ENCODE data around the gene TP53I13.
"Not testable (repeated sequence)": the region's sequence is repeated elsewhere in the genome, so short reads cannot be mapped to it uniquely, and the experiment has no call there.

Gene TP53I13

GRCh38 chr17:29568331-29569244, at the start of gene TP53I13:
TSS of gene TP53I13 (plus strand) at chr17:29568701. CDS start at chr17:29568759, 58 bp downstream.
- Mint-ChIP-seq H3K4me3 (peak within 1 kb of the TSS; percentile 97), H3K4me1 (peaks cover 50% of the 10 kb centered on the region), H3K9me3 (no peaks in the 10 kb centered on the region), H3K27ac (peak within 1 kb of the TSS; percentile 92), H3K36me3 (peaks cover 25% of the 10 kb centered on the region)
- DNase-seq (ENCODE audit: low spot score in 2 of 2) = peak; percentile 71 to 91
- peak; percentile 61 for ATAC-seq

GRCh38 chr17:29524692-29525091, 43.8 kb upstream of the TP53I13 start:
- Mint-ChIP-seq H3K9me3 (no peaks in the 10 kb centered on the region), H3K4me3 (no peak overlapping the region), H3K27ac (peak overlapping the region; percentile 43), H3K4me1 (no peaks in the 10 kb centered on the region), H3K36me3 (peaks cover 86% of the 10 kb centered on the region)
- ATAC-seq (no peak), DNase-seq (ENCODE audit: low spot score in 2 of 2) (no peak)

GRCh38 chr17:29526322-29526721, 42.2 kb upstream of the TP53I13 start:
- H3K36me3 Mint-ChIP-seq = peaks cover 86% of the 10 kb centered on the region
- no peak overlapping the region for H3K4me3 Mint-ChIP-seq
- DNase-seq (ENCODE audit: low spot score in 2 of 2) (no peak), ATAC-seq (no peak)
- H3K9me3 Mint-ChIP-seq = no peaks in the 10 kb centered on the region
- no peak overlapping the region for H3K27ac Mint-ChIP-seq
- no peaks in the 10 kb centered on the region for H3K4me1 Mint-ChIP-seq

GRCh38 chr17:29533976-29534375, 34.5 kb upstream of the TP53I13 start:
- ATAC-seq = no peak
- DNase-seq (ENCODE audit: low spot score in 2 of 2) = no peak
- Mint-ChIP-seq H3K4me1 (no peaks in the 10 kb centered on the region), H3K27ac (peak overlapping the region; percentile 56), H3K36me3 (peaks cover 90% of the 10 kb centered on the region), H3K9me3 (no peaks in the 10 kb centered on the region), H3K4me3 (no peak overlapping the region)

- ATAC-seq (no peak), DNase-seq (ENCODE audit: low spot score in 2 of 2) (no peak)
- H3K4me3 Mint-ChIP-seq = no peak overlapping the region
- H3K9me3 Mint-ChIP-seq = no peaks in the 10 kb centered on the region
- peaks cover 3% of the 10 kb centered on the region for H3K4me1 Mint-ChIP-seq
- peak overlapping the region; percentile 52 for H3K27ac Mint-ChIP-seq
- H3K36me3 Mint-ChIP-seq = peaks cover 67% of the 10 kb centered on the region
Observed at GRCh38 chr17:29544066-29544465, 24.4 kb upstream of the TP53I13 start.

GRCh38 chr17:29546085-29546484, 22.4 kb upstream of the TP53I13 start:
- Mint-ChIP-seq H3K9me3 (no peaks in the 10 kb centered on the region), H3K27ac (peak overlapping the region; percentile 52), H3K4me3 (no peak overlapping the region), H3K4me1 (peaks cover 11% of the 10 kb centered on the region), H3K36me3 (peaks cover 46% of the 10 kb centered on the region)
- DNase-seq (ENCODE audit: low spot score in 2 of 2) = no peak
- no peak for ATAC-seq

- Mint-ChIP-seq H3K36me3 (peaks cover 39% of the 10 kb centered on the region), H3K27ac (no peak overlapping the region), H3K4me3 (no peak overlapping the region), H3K4me1 (peaks cover 11% of the 10 kb centered on the region), H3K9me3 (no peaks in the 10 kb centered on the region)
- ATAC-seq (no peak), DNase-seq (ENCODE audit: low spot score in 2 of 2) (no peak)
Observed at GRCh38 chr17:29546830-29547229, 21.7 kb upstream of the TP53I13 start.

GRCh38 chr17:29549177-29549923, 19.2 kb upstream of the TP53I13 start:
- no peak overlapping the region for H3K4me3 Mint-ChIP-seq
- H3K36me3 Mint-ChIP-seq = peaks cover 14% of the 10 kb centered on the region
- H3K4me1 Mint-ChIP-seq = peaks cover 11% of the 10 kb centered on the region
- peak; percentile 94 for ATAC-seq
- no peak for DNase-seq (ENCODE audit: low spot score in 2 of 2)
- H3K9me3 Mint-ChIP-seq = no peaks in the 10 kb centered on the region
- peak overlapping the region; percentile 50 for H3K27ac Mint-ChIP-seq

- H3K4me3 Mint-ChIP-seq = no peak overlapping the region
- no peaks in the 10 kb centered on the region for H3K9me3 Mint-ChIP-seq
- H3K4me1 Mint-ChIP-seq = peaks cover 26% of the 10 kb centered on the region
- no peak for ATAC-seq
- H3K27ac Mint-ChIP-seq = no peak overlapping the region
- peaks cover 20% of the 10 kb centered on the region for H3K36me3 Mint-ChIP-seq
- no peak for DNase-seq (ENCODE audit: low spot score in 2 of 2)
Observed at GRCh38 chr17:29555840-29556239, 12.7 kb upstream of the TP53I13 start.

- H3K27ac Mint-ChIP-seq = peak overlapping the region; percentile 46
Observed at GRCh38 chr17:29557085-29557738, 11.3 kb upstream of the TP53I13 start.

GRCh38 chr17:29557739-29558116, 10.8 kb upstream of the TP53I13 start:
- Mint-ChIP-seq H3K9me3 (no peaks in the 10 kb centered on the region), H3K4me1 (peaks cover 38% of the 10 kb centered on the region), H3K4me3 (no peak overlapping the region), H3K36me3 (peaks cover 39% of the 10 kb centered on the region), H3K27ac (peak overlapping the region; percentile 46)
- DNase-seq (ENCODE audit: low spot score in 2 of 2) (no peak), ATAC-seq (peak; percentile 91)

More at GRCh38 chr17:29557085-29557738, 11.3 kb upstream of the TP53I13 start:
- Mint-ChIP-seq H3K9me3 (no peaks in the 10 kb centered on the region), H3K4me3 (no peak overlapping the region), H3K4me1 (peaks cover 33% of the 10 kb centered on the region), H3K36me3 (peaks cover 34% of the 10 kb centered on the region)
- ATAC-seq (peak; percentile 54), DNase-seq (ENCODE audit: low spot score in 2 of 2) (no peak)

GRCh38 chr17:29558139-29558538, 10.4 kb upstream of the TP53I13 start:
- Mint-ChIP-seq H3K36me3 (peaks cover 42% of the 10 kb centered on the region), H3K4me1 (peaks cover 41% of the 10 kb centered on the region), H3K27ac (peak overlapping the region; percentile 46)
- DNase-seq (ENCODE audit: low spot score in 2 of 2); H3K4me3 Mint-ChIP-seq; H3K9me3 Mint-ChIP-seq; ATAC-seq: not testable (repeated sequence)

- H3K36me3 Mint-ChIP-seq = peaks cover 42% of the 10 kb centered on the region
- peak overlapping the region; percentile 90 for H3K27ac Mint-ChIP-seq
- H3K9me3 Mint-ChIP-seq = no peaks in the 10 kb centered on the region
- no peak for DNase-seq (ENCODE audit: low spot score in 2 of 2)
- peaks cover 50% of the 10 kb centered on the region for H3K4me1 Mint-ChIP-seq
- H3K4me3 Mint-ChIP-seq = no peak overlapping the region
- ATAC-seq = no peak
Observed at GRCh38 chr17:29559640-29560039, 8.9 kb upstream of the TP53I13 start.

- peak overlapping the region; percentile 90 for H3K27ac Mint-ChIP-seq
- no peaks in the 10 kb centered on the region for H3K9me3 Mint-ChIP-seq
- H3K4me1 Mint-ChIP-seq = peaks cover 53% of the 10 kb centered on the region
- H3K36me3 Mint-ChIP-seq = peaks cover 42% of the 10 kb centered on the region
- ATAC-seq = no peak
- no peak overlapping the region for H3K4me3 Mint-ChIP-seq
- DNase-seq (ENCODE audit: low spot score in 2 of 2) = no peak
Observed at GRCh38 chr17:29560316-29560715, 8.2 kb upstream of the TP53I13 start.

Data from stimulated activated effector memory CD8-positive, alpha-beta T cell treated with anti-CD3 and anti-CD28 coated beads, Interleukin-12 subunit alpha, Interleukin-12 subunit beta, amount 100 ng/mL, for 72 hours (primary cell).